HepG2 (cell line): ENCODE results near the gene PEMT. TPM values are rescaled to one million over a fixed set of nuclear protein-coding genes. Genes with fewer than 3 reads are reported as not detected.

Source experiments
- ATAC-seq: fragments of 200-7000 bp; cut with Tn5 transposase; 3 replicates; pipeline ENCODE4 v1.9.1; 2020; ENCODE audit warnings: mild to moderate bottlenecking, moderate library complexity
- BruUV-seq: library from RNA; stranded (reverse); fragments of 400-500 nt; replicated peaks from 2 replicates; lab custom pipeline; 2021; lab: Mats Ljungman, UMichigan
- CTCF ChIA-PET: fragments of 300-600 bp; formaldehyde crosslinking; extraction: SDS; loops from one replicate; lab custom pipeline; 2021; ENCODE audit warnings: low total read pairs, inconsistent platforms, low intra/inter-chr PET ratio; lab: Yijun Ruan, JAX
- POLR2A ChIA-PET: fragments of 350-600 bp; sonication (Branson Sonifier 250); formaldehyde crosslinking; loops from one replicate; lab custom pipeline; 2020; ENCODE audit warnings: antibody characterized with exemption, inconsistent platforms; lab: Yijun Ruan, JAX
- DNase-seq: peaks from one replicate; pipeline ENCODE4 v3.0.0-alpha.2; 2015; ENCODE audit warnings: low spot score
- FAIRE-seq: peaks from 3 replicates; lab custom pipeline; 2011; peaks lifted over from hg19 to GRCh38; lab: Jason Lieb, UNC
- H2AFZ ChIP-seq: one replicate; pipeline ENCODE4 v1.6.1; 2011; ENCODE audit warnings: low read length, inconsistent platforms
- H3K27ac ChIP-seq: fragments of 300-600 bp; 3 replicates; pipeline ENCODE4 v1.8.0; 2011; ENCODE audit warnings: mixed run types, mild to moderate bottlenecking, mixed read lengths, low read length, inconsistent platforms; ENCODE audit not compliant: insufficient read depth; ENCODE audit errors: extremely low read length
- H3K27me3 ChIP-seq, 2 experiments: fragments of 200-600 bp in 1 of 2; 2 replicates in 1 of 2; 3 replicates in 1 of 2; pipeline versions ENCODE4 v1.6.0 to v1.8.0; 2011; ENCODE audit warnings: low read length in 2 of 2, mild to moderate bottlenecking in 2 of 2, moderate library complexity in 2 of 2, inconsistent platforms in 1 of 2; ENCODE audit not compliant: insufficient read depth in 2 of 2, control insufficient read depth in 1 of 2
- H3K36me3 ChIP-seq, 2 experiments: fragments of 200-600 bp in 1 of 2; replicated peaks in 1 of 2; 2 replicates in 1 of 2; 3 replicates in 1 of 2; pipeline versions ENCODE4 v1.5.1 to v1.8.0; 2011; ENCODE audit warnings: low read length in 2 of 2, inconsistent platforms in 1 of 2; ENCODE audit not compliant: insufficient read depth in 2 of 2, control insufficient read depth in 1 of 2
- H3K4me1 ChIP-seq: 2 replicates; pipeline ENCODE4 v1.5.1; 2012; ENCODE audit warnings: low read length, inconsistent platforms; ENCODE audit not compliant: insufficient read depth
- H3K4me2 ChIP-seq: 2 replicates; pipeline ENCODE4 v1.6.0; 2011; ENCODE audit warnings: low read depth, low read length, inconsistent platforms
- H3K4me3 ChIP-seq, 3 experiments: fragments of 200-600 bp in 1 of 3; sonication (generic), shearing (Covaris generic) in 1 of 3; replicated peaks in 1 of 3; 2 replicates each; pipeline ENCODE4 v1.5.1; 2011 to 2016; ENCODE audit warnings: low read length in 3 of 3, inconsistent platforms in 2 of 3, low read depth in 2 of 3, mild to moderate bottlenecking in 2 of 3, control low read depth in 1 of 3, mixed read lengths in 1 of 3; ENCODE audit not compliant: insufficient read depth in 1 of 3
- H3K79me2 ChIP-seq: one replicate; pipeline ENCODE4 v1.6.1; 2011; ENCODE audit warnings: low read length, inconsistent platforms; ENCODE audit not compliant: insufficient read depth
- H3K9ac ChIP-seq: 2 replicates; pipeline ENCODE4 v1.6.0; 2011; ENCODE audit warnings: mild to moderate bottlenecking, low read depth, low read length, inconsistent platforms; ENCODE audit not compliant: insufficient read depth
- H3K9me3 ChIP-seq: 2 replicates; pipeline ENCODE4 v1.5.1; 2012; ENCODE audit warnings: mild to moderate bottlenecking, low read length
- H4K20me1 ChIP-seq: 2 replicates; pipeline ENCODE4 v1.6.0; 2011; ENCODE audit warnings: inconsistent platforms, mild to moderate bottlenecking, low read length, moderate library complexity; ENCODE audit not compliant: insufficient read depth
- ELK4 ChIP-seq: sonication (generic); formaldehyde crosslinking; IDR thresholded peaks from 2 replicates; pipeline ENCODE4 v1.9.0; 2021; ENCODE audit warnings: missing genetic modification reagents, borderline replicate concordance
- POLR2G ChIP-seq: fragments of 200-400 bp; formaldehyde crosslinking; IDR thresholded peaks from 2 replicates; pipeline ENCODE4 v1.6.1; 2018; ENCODE audit warnings: mild to moderate bottlenecking, low read depth, low read length, moderate library complexity
- RNF2 ChIP-seq: fragments of 450-650 bp; conservative IDR thresholded peaks from 2 replicates; pipeline ENCODE4 v1.6.1; 2016; ENCODE audit warnings: low read depth
- TBL1XR1 ChIP-seq: fragments of 150-350 bp; IDR thresholded peaks from 2 replicates; pipeline ENCODE4 v1.6.1; 2014; ENCODE audit warnings: borderline replicate concordance, low read length; ENCODE audit not compliant: partially characterized antibody
- ZNF207 ChIP-seq: fragments of 450-650 bp; IDR thresholded peaks from 2 replicates; pipeline ENCODE4 v1.6.1; 2016; ENCODE audit warnings: antibody characterized with exemption, borderline replicate concordance
- ZNF740 ChIP-seq: sonication (generic); formaldehyde crosslinking; IDR thresholded peaks from 2 replicates; pipeline ENCODE4 v1.4.0; 2020; ENCODE audit warnings: missing genetic modification reagents
- WGBS: methylation state at CpG from one replicate; pipeline ENCODE4 v1.1.6; 2017; ENCODE audit warnings: low lambda C conversion rate; 5-methylcytosine and 5-hydroxymethylcytosine counted together
- in situ Hi-C: cut with HindIII; loops from 2 replicates; pipeline ENCODE4 v1.10.0; 2017; ENCODE audit warnings: low pct_unique_long_range_greater_than_20kb; ENCODE audit not compliant: extremely low pct_ligation_motif_present
- intact Hi-C: fragments of 100-400 bp; cut with micrococcal nuclease; formaldehyde crosslinking; loops from one replicate; pipeline ENCODE4 v1.10.0; 2022; ENCODE audit not compliant: unreplicated experiment
- polyA plus RNA-seq, 8 experiments: library from polyadenylated mRNA; depleted of rRNA in 3 of 8; stranded (reverse) in 7 of 8; unstranded in 1 of 8; fragments of >200 nt; fragmentation: Illumina TruSeq in 4 of 8; extraction: Trizol in 4 of 8; gene quantifications; 2 replicates each; pipeline versions ENCODE4 v1.2.1 to v1.2.3, GENCODE V29; 2011 to 2016; ENCODE audit warnings: low read depth in 4 of 8, missing spikeins in 1 of 8, mixed read lengths in 1 of 8; ENCODE audit not compliant: insufficient read depth in 1 of 8
- total RNA-seq, 5 experiments: library from RNA; depleted of rRNA; stranded (reverse); fragments of >200 nt; fragmentation: Illumina TruSeq; extraction: Trizol; gene quantifications; 2 replicates each; pipeline ENCODE4 v1.2.3, GENCODE V29; 2016; ENCODE audit warnings: low read depth in 1 of 5

Gene PEMT
- total and polyA plus RNA-seq, 2 of the 13 experiments (the other 11 are each of a cell fraction or from before 2014, with no cell fraction given): 31.7 to 43.6 TPM

GRCh38 chr17:17494499-17494869, 97.0 kb downstream of the PEMT start:
- Histone ChIP-seq H3K79me2 (no peaks in the 10 kb centered on the region), H3K27me3 (peaks cover 4 to 25% of the 10 kb centered on the region in 2 experiments; a peak in 4 of 5 replicates), H2AFZ (no peak overlapping the region), H3K36me3 (peaks cover 7 to 15% of the 10 kb centered on the region in 2 experiments; a peak in 4 of 5 replicates), H3K9ac (no peak overlapping the region), H3K9me3 (no peaks in the 10 kb centered on the region), H3K4me3 (no peak overlapping the region), H3K27ac (no peak overlapping the region), H3K4me1 (peaks cover 35% of the 10 kb centered on the region), H4K20me1 (no peaks in the 10 kb centered on the region), H3K4me2 (no peak overlapping the region)
- ChIA-PET POLR2A (interaction anchor here (3.4 kb wide), 1 partner anchor 49 kb away, joined by 57 read pairs; no protein-coding TSS in a partner anchor), CTCF (no interaction called here)
- no peak for ATAC-seq
- FAIRE-seq: no peak
- DNase-seq: no peak
- WGBS: 94% methylated on average over 14 of the region's 14 CpGs
- in situ Hi-C loops (no loop called here), intact Hi-C loops (no loop called here)
- no TSS peak for BruUV-seq
- no peak for TF ChIP-seq ELK4 (CRISPR knock-in tag)
- 0 out of 2 replicates have a peak, but pooled peaks have one; percentile 29 for TF ChIP-seq ZNF740 (CRISPR knock-in tag)
- 0 out of 2 replicates have a peak, but pooled peaks have one; percentile 23 for TF ChIP-seq POLR2G

- ATAC-seq (no peak), DNase-seq (no peak), FAIRE-seq (no peak)
- Histone ChIP-seq H3K9ac (no peak overlapping the region), H3K4me2 (no peak overlapping the region), H3K9me3 (no peaks in the 10 kb centered on the region), H2AFZ (no peak overlapping the region), H3K79me2 (no peaks in the 10 kb centered on the region), H3K27ac (no peak overlapping the region), H3K4me1 (peaks cover 35% of the 10 kb centered on the region), H3K27me3 (peaks cover 4 to 20% of the 10 kb centered on the region in 2 experiments; a peak in 4 of 5 replicates), H4K20me1 (no peaks in the 10 kb centered on the region), H3K4me3 (no peak overlapping the region), H3K36me3 (peaks cover 7 to 15% of the 10 kb centered on the region in 2 experiments; a peak in 4 of 5 replicates)
- WGBS: 93% methylated on average over 5 of the region's 5 CpGs
- POLR2A ChIA-PET: no interaction called here
- TF ChIP-seq ZNF207 (no peak), RNF2 (no peak), TBL1XR1 (no peak), POLR2G (0 out of 2 replicates have a peak, but pooled peaks have one; percentile 12)
- intact Hi-C loops (no loop called here), in situ Hi-C loops (no loop called here)
- no TSS peak for BruUV-seq
- CTCF ChIA-PET: no interaction called here
Observed at GRCh38 chr17:17493986-17494466, 97.5 kb downstream of the PEMT start.
